ENCODE data around the gene B4GALT5. TPM values are rescaled to one million over a fixed set of nuclear protein-coding genes. Genes with fewer than 3 reads are reported as not detected.
"Not testable (repeated sequence)": the region's sequence is repeated elsewhere in the genome, so short reads cannot be mapped to it uniquely, and the experiment has no call there.

The B4GALT5 gene
- total RNA-seq, 1 donor from 2014 or later = 33.1 TPM

DNA sequence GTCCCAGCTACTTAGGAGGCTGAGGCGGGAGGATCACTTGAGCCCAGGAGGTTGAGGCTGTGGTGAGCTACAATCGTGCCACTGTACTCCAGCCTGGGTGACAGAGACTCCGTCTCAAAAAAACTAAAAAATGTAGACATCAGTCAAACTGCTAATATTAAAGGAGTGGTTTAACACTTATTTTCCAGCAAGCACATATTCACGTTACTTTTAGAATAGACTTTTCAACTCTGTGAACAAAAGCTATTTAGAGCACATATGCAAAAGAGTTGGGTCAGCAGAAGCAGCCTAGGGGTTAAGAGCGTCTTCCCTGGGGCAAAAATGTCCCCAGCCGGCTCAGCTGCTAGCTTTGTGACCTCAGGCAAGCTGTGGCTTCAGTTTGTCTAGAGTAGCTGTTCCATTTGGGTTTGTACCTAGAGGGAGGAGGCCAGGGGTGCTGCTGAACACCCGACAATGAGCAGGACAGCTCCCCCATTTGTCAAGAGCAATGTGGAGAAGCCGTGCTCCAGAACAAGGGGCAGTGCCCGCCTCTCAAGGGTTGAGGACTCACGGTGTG is 83.2 kb downstream of the B4GALT5 start:
- no peak for DNase-seq (ENCODE audit: low read depth in 2 of 2)

DNA sequence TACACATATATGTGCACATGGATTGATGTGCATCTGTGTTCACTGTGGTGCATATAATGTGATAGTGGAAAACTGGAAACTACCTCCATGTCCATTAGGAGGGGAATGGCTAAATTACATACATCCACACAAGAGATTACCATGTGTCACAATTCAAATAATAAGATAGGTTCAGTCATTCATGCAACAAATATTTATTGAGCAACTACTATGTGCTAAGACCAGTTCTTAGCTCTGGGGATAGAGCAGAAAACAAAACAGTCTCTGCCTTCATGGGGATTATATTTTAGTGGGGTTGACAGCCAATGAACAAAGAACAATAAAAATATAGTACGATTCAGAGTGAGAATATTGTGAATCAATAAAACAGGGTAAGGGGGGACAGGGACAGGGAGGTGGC is 84.1 kb downstream of the B4GALT5 start:
- no peak for DNase-seq (ENCODE audit: low read depth in 2 of 2)

- DNase-seq (ENCODE audit: low read depth in 2 of 2) = not testable (repeated sequence)
Measured at GRCh38 chr20:49628280-49628679, 85.4 kb downstream of the B4GALT5 start.

- no peak for DNase-seq (ENCODE audit: low read depth in 2 of 2)
Measured at GRCh38 chr20:49627329-49627761, 86.3 kb downstream of the B4GALT5 start.

- not testable (repeated sequence) for DNase-seq (ENCODE audit: low read depth in 2 of 2)
Measured at GRCh38 chr20:49624988-49625387, 88.7 kb downstream of the B4GALT5 start.

GRCh38 chr20:49624317-49624716 is 89.4 kb downstream of the B4GALT5 start:
- DNase-seq (ENCODE audit: low read depth in 2 of 2) = no peak

DNA sequence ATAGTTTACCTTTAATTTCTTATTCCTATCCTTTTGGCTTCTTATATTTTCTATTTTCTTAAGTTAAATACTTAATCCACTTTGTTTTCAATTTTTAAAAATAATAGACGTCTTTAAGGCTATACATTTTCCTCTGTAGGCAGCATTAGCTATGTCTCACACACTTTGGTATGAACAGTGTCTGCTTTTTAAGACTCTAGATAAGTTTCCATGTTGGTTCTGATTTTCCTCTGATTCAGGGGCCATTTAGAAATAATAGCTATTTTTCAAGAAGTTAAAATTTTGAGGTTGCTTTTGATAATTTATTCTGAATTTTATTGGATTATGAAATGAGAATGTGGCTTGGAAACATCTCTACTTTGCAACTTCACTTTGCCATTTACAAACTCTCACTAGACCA is 91.4 kb downstream of the B4GALT5 start:
- DNase-seq (ENCODE audit: low read depth in 2 of 2) = no peak

DNA sequence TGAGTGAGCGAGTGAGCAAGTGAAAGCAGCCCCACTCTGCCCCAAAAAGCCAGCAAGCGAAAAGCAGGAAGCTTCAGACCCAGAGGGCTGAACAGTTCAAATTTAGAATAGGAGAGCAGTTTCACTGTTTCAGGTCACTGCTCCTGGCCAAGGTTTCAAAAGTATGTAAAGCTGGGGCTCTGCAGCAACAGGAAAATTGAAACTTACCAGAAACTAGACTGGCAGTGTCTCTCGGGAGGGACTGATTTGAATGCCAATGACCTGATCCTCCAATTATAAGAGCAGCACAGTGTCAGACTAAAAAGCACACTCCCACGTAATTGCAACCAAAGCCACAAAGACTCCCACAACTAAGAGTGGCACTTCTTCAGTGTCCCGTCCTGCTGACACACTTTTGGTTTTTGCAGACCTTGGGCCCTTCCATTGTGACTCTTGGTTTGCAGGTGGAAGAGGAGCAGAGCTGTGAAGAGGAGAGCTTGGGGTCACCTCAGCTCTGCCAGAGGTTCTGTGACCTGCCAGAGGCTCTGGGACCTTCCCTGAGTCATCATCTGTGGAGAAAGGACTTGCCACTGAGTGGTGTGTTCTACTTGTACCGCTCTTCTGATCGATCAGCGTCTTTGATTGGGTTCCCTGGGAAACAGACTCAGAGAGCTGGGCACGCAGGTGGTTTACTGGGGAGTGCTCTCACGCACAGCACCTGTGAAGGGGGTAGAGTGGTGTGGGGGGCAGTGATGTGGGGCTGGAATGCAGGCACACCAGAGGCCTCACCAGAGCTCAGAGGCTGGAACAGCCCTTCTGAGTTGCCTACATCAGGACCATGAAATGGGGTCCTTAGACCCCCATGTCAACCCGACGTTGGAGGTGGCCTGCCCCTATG is 93.1 kb downstream of the B4GALT5 start:
- DNase-seq (ENCODE audit: low read depth in 2 of 2) = no peak

DNA sequence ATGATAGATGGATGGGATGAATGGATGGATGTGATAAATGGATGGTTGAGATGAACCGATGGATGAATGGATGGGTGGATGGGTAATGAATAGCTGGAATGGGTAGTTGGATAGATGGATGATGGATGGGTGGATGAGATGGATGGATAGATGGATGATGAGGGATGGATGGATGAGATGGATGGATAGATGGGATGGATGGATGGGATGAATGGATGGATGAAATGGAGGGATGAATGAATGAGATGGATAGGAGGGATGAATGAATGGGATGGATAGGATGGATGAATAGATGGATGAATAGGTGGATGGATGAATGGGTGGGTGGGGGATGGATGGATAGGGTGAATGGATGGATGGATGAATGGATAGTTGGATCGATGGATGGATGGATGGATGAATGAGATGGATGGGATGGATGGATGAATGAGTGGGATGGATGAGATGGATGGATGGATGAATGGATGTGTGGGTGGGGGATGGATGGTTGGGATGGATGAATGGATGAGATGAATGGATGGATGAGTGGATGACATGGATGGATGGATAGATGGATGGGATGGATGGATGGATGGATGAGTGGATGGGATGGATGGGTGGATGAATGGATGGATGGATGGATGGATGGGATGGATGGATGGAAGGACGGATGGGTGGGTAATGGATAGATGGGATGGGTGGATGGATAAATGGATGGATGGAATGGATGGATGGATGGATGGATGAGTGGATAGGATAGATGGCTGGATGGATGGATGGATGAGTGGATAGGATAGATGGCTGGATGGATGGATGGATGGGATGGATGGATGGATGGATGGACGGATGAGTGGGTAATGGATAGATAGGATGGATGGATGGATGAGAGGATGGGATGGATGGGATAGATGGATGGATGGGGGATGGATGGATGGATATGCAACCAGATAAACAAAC is 94.3 kb downstream of the B4GALT5 start:
- no peak for DNase-seq (ENCODE audit: low read depth in 2 of 2)

DNA sequence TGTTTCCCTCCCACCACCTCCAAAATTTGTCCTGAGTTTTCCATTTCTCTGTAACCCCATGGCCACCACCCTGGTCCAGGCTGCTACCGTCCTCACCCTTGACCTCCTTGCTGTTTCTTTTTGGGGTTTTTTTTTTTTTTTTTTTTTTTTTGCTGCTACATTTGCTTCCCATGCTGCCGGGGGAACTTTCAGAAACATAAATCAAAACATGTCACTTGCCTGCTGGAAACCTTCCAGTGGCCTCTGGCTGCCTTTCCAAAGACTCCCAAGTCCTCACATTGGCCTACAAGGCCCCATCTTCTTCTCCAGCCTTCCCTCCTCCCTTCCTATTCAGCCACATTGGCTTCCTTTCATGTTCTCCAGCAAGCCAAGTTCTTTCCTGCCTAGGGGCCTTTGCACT is 95.4 kb downstream of the B4GALT5 start:
- DNase-seq (ENCODE audit: low read depth in 2 of 2) = no peak

DNA sequence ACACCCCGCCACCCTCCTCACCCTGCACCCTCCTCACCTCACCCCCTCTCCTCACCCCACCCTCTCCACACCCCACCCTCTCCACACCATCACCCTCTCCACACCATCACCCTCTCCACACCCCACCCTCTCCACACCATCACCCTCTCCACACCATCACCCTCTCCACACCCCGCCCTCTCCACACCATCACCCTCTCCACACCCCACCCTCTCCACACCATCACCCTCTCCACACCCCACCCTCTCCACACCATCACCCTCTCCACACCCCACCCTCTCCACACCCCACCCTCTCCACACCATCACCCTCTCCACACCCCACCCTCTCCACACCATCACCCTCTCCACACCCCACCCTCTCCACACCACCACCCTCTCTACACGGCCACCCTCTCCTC is 96.3 kb downstream of the B4GALT5 start:
- not testable (repeated sequence) for DNase-seq (ENCODE audit: low read depth in 2 of 2)

DNA sequence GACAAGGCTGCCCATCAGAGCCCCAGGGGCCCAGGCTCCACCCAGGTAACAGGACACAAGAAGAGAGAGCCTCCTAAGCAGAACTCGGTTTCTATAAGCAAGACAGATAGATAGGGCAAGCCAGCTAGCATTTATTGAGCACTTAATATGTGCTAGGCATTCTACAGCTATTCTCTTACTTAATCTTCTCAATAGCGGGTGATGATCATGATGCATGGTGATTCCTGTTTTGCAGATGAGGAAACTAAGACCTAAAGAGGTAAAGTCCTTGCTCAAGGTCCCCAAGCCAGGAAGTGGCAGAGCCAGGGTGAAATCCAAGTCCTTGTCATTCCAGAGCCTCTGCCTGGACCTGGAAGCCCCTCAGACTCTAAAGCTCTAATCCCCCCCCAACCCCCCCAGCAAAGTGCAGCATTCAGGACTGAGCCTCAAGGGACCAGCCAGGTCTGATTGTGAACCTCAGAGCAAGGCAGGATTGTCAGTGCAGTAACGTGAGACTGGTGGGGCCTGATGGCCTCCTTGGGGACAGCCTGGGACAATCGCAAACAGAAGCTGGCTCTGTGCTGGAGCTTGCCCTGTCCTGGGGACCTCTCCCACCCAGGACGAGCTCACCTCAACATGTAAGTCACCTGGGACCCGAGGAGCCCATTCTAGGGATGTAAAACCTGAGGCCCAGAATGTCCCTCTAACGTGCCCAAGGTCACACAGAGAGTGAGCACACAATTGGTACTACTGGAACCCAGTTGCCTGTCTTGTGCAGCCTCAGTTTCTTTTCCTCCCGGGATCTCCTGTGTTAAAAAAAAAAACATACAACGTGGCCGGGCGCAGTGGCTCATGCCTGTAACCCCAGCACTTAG is 97.3 kb downstream of the B4GALT5 start:
- no peak for DNase-seq (ENCODE audit: low read depth in 2 of 2)

- no peak for DNase-seq (ENCODE audit: low read depth in 2 of 2)
Measured at GRCh38 chr20:49615401-49616153, 98.1 kb downstream of the B4GALT5 start.

DNA sequence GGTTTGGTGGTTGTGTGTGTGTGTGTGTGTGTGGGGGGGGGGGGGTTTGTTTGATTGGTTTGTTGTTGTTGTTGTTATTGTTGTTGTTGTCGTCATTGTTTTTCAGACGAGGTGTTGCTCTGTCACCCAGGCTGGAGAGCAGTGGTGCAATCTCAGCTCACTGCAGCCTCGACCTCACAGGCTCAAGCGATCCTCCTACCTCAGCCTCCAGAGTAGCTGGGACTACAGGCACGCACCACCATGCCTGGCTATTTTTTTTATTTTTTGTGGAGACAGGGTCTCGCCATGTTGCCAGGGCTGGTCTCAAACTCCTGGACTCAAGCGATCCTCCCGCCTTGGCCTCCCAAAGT is 98.7 kb downstream of the B4GALT5 start:
- DNase-seq (ENCODE audit: low read depth in 2 of 2) = not testable (repeated sequence)

- DNase-seq (ENCODE audit: low read depth in 2 of 2) = no peak
Measured at GRCh38 chr20:49614338-49615050, 99.2 kb downstream of the B4GALT5 start.

GRCh38 chr20:49612127-49612738 is 101.4 kb downstream of the B4GALT5 start:
- DNase-seq (ENCODE audit: low read depth in 2 of 2) = no peak

DNA sequence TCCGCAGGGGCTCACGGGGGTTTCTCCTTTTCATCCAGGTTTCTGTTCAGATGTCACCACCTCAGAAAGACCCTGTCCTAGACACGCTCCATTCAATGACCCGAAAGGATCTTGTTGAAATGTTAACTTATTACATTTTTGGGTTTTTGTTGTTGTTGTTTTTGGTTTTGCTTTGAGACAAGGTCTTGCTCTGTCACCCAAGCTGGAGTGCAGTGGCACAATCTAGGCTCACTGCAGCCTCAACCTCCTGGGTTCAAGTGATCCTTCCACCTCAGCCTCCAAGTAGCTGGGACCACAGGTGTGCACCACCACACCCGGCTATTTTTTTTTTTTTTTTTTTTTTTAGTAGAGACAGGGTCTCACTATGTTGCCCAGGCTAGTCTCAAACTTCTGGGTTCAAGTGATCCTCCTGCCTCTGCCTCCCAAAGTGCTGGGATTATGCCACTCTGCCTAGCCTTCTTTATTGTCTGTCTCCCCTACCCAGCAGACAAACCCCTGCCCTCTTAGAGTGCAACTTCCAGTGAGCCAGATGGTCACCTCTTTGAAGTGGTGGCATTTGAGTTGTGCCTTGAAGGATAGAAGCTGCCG is 102.0 kb downstream of the B4GALT5 start:
- DNase-seq (ENCODE audit: low read depth in 2 of 2) = not testable (repeated sequence)

GRCh38 chr20:49610691-49611538 is 102.8 kb downstream of the B4GALT5 start:
- peak in 1 of 2 donors; percentile 55 for DNase-seq (ENCODE audit: low read depth in 2 of 2)
